ENCODE measurements around the gene CRYBB1. TPM values are rescaled to one million over a fixed set of nuclear protein-coding genes. Genes with fewer than 3 reads are reported as not detected.

The CRYBB1 gene
- total RNA-seq = not detected in 2 replicates

DNA sequence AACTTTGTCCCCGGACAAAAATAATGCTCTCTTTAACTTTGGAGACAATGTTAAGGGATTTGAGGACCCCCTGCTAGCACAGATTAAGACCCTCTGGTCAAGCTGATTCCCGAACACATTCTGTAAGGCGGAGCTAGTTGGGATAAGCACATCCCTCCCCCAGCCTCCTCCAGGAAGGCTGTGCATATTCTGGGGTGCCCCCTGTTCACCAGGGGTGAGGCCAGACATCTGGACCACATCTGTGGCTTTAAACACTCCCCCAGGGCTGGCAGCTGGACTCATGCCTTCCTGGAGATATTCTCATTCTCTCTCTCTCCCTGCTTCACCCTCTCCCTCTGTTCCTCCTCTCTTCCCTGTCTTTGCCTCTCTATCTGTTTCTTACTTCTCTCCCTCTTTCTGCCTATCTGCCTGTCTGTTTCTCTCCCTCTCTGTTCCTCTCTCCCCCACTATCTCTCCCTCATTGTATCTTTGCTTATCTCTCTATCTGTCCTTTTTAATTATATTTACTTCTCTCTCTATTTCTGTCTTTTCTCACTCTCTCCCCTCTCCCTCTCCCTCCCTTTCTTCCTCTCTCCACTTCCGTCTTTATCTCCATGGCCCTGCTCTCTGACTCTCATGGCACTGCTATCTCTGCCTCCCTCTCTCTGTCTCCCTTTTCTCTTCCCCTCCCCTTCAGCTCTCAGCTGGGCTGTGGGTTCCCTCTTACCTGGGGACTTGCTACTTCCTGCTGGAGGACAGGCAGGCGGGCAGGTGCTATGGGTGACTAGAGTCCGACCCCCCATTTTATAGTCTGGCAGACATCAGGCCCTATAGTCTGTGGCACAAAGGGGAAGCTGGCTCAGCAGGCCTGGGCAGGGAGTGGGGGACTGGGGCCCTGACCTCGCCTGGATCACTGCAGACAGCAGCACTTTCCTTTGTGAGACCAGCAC is at the start of gene CRYBB1:
Gene CRYBB1 (minus strand): TSS at position 757 of the 929 bp plus-strand sequence. CDS start 1,708 bp downstream, outside the sequence.

DNA sequence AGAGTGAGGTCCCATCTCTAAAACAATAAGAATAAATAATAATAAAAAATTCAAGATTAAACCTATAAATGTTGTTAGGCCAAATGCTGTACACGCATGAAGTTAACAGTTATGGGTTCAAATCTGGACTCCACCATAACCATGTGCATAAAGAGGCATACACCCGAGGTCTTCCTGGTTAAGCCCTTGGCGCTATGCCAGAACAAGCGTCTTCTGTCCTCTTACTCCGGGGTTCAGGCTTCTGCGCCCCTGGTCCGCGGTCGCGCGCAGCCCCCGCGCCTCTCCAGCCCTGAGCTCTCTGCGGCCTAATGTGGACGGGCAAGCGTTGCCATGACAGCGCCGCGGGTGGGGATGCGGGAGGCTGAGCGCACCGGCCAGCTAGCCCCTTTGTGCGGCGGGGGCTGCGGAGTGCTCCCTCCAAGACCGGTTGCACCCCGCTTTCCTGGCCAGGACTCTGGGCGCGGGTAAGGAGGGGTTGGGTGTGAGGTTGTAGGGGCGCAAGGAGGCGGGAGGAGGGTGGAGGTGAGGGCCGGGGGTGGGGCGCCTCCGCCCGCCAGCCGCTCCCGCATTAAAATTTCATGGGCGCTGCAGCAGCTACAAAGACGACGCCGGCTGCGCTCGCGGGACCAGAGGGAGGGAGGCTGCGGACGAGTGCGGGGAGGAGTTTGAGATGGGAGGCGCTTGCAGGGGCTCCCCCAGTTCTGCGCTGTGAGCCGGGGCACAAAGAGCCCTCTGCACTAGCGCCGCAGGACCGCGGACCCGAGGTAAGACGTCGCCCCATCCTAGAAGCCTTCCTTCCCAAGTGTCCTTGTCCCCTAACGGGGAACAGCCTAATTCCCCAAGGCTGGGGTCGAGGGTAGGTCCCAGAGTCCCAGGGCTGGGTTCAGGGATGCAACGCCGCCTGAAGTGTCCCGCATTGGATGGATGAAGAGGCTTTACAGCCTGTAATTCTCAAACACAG is 39.3 kb upstream of the CRYBB1 start, which contains the start of gene MIAT:
Gene MIAT (plus strand): TSS at position 698 of the 961 bp plus-strand sequence.

DNA sequence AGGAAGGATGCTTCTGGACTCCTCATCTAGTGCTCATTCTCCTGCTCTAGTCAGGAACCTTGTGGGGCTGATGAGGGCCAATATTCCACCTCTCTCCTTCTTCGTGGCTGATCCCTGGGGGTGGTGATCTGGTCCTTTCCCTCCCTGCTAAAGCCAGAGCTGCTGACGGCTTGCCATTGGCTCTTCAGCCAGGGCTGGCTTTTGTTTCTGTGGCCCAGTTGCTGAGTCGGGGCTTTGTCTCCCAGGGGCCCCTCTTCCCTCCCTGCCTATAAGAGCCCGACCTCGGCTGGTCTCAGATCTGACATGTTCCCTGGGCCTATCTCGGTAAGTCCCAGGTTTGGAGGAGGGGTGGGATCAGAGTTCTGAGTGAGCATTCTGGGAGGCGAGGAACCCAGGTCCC is 3.8 kb upstream of the CRYBB1 start, which contains the start of gene CRYBA4:
Gene CRYBA4 (plus strand): TSS at position 301 of the 400 bp plus-strand sequence. CDS start 634 bp downstream, outside the sequence.

DNA sequence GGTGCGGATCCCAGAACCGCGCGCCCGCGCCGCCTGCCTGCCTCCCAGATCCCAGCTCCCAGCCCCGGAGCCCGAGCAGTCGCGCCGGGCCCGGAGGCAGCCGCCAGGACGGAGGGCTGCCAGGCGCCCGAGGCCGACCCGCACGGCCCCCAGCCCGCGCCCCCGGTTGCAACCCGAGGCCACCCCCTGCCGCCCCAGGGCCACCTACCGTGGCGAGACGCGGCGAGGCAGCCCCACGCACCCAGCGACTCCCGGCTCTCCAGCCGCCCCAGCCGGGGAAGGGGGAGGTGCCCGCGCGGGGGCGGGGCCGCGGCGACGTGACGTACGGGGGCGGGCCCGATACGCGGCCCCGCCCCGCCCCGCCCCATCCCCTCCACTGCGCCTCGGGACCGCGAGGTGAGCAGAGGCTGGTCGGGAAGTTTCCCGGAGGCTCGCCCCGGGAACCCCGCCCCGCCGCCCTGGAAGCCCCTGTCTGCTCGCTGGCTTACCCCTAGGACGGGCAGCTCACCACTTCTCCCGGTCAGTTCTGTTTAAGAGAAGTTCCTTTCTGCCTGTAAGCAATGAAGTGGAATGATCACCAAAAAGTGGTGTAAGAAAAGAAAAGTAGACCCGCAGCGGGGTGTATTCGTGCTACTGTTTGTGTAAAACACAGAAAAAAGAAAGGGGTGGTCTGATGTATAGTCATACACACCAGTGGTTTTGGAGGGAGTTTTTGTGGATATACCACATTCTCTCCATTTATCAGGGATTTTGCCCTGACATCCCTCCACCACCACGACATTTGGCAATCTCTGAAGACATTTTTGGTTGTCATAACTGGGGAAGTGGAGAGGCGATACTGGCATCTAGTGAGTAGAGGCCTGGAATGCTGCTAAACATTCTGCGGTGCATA is 27.7 kb downstream of the CRYBB1 start, which contains the start of gene TPST2:
Gene TPST2 (minus strand): TSS at position 288 of the 892 bp plus-strand sequence. CDS start 48,502 bp downstream, outside the sequence.

Other genes with a start within 250 kb of the CRYBB1 start
- 3.9 and 5.4 TPM in 2 replicates for gene ASPHD2, start 188.8 kb downstream of the CRYBB1 start, total RNA-seq
- 25.3 and 29.4 TPM in 2 replicates for gene HPS4, start 134.2 kb downstream of the CRYBB1 start, total RNA-seq
- 24.9 and 32.5 TPM in 2 replicates for gene SRRD, start 134.2 kb downstream of the CRYBB1 start, total RNA-seq
- gene TFIP11, start 105.6 kb downstream of the CRYBB1 start, total RNA-seq = 16.8 and 21.1 TPM in 2 replicates
- gene TPST2, start 27.9 kb downstream of the CRYBB1 start, total RNA-seq = 31.2 and 37.8 TPM in 2 replicates
- gene CRYBA4, start 3.9 kb upstream of the CRYBB1 start, total RNA-seq = not detected in 2 replicates
- gene MIAT, start 39.6 kb upstream of the CRYBB1 start, total RNA-seq = 0.08 and 0.16 TPM in 2 replicates